HG03097 (cell line): ENCODE results near the gene SLC9A3.
"Not testable (repeated sequence)": the region's sequence is repeated elsewhere in the genome, so short reads cannot be mapped to it uniquely, and the experiment has no call there.

Experiments
- ATAC-seq: cut with Tn5 transposase; IDR thresholded peaks from one replicate; pipeline ENCODE4 v1.9.1; 2021; ENCODE audit not compliant: unreplicated experiment, low FRiP score

The SLC9A3 gene

DNA sequence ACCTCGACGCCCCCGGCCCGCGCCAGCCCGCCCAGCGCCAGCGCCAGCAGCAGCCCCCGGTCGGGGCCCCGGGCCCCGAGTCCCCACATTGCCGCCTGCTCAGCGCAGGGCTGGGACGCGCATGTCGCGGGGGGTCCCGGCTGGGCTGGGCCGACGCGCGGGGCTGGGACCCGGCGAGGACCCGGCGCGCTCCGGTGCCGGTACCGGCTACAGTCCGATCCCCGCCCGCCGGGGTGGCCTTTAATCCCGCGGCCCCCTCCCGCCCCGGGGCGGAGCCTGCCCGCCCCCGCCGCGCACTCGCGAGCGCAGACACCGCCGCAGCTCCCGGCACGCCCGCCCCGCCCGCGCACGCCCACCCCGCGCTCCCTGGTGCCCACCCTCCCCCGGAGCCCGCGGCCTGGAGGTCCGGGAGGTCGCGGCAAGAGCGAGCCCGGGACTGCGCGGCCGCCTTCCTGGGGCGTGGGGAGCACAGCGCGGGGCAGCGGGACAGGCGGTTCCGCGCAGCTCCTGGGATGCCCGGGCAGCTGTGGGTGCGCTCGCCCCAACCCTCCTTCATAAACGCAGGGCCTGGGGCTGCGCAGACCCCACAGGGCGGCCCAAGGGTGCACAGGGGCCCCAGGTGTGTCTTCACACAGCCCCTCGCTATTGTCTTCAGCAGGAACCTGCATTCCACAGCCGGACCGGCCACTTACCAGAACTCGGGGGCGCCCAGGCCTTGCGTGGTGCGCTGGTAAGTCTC lies at the start of gene SLC9A3:
Gene SLC9A3 (minus strand): TSS at position 216 of the 739 bp plus-strand sequence.
- ATAC-seq, result no peak

DNA sequence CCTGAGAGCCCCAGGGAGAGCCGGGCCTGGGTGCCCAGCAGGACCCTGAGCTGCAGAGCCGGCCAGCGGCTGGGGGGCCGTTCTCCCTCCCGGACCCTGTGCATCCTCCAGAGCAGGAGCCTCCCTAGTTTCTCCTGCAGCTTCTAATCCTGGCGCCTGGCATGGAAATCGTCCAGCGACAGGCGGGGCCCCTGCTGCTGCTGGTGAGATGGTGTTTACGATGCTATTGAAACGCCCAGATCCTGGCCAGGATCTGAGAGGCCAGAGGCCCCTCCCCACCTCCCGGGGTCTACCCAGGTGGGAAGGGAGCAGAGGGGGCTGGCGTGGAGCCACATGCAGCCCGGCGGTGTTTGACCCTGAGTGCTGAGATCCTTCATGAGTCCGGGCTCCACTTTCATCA lies 49.7 kb upstream of the SLC9A3 start:
- no peak for ATAC-seq

DNA sequence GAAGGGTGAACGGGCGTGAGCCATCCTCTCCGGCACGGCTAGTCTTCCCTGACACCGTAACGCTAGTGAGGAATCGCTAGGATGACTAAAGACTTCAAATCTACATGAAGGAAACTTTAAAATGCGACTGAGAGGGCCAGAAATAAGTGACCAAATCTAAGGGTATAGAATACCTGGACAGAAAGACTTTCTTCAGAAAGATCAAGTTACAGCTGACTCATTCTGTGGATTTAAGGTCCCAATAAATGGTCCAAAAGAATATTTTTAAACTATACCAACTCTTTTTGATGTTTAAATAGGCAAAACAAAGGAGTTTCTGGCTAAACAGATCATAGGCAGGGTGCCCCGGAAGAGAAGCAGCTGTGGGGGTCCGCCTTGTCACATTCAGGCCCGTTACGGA lies 49.0 kb upstream of the SLC9A3 start:
- ATAC-seq, result no peak

DNA sequence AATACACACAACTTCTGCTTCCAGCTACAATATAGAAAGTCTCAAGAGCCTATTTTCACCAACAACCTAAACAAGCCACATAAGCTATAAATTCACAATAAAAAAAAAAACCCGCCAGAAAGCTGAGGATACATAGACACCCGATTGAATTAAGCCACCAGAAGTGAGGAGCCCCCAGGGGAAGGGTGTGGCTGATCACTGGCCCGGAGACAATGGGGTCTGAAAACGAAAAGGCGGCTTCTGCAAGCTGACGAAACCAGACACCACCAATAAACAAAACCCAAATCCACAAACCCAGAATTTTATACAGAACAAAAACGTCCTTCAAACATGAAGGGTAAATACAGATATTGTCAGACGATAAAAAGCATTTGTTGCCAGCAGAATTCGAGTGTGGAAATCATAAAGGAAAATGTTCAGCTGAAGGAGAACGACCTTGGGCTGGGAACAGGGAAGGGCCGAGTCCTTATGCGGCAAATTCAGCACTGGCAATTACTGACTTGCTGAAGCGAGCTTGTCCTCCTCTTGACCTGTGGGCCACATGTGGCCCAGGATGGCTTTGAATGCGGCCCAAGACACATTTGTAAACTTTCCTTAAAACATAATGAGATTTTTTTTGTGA lies 48.3 kb upstream of the SLC9A3 start:
- ATAC-seq, result no peak

DNA sequence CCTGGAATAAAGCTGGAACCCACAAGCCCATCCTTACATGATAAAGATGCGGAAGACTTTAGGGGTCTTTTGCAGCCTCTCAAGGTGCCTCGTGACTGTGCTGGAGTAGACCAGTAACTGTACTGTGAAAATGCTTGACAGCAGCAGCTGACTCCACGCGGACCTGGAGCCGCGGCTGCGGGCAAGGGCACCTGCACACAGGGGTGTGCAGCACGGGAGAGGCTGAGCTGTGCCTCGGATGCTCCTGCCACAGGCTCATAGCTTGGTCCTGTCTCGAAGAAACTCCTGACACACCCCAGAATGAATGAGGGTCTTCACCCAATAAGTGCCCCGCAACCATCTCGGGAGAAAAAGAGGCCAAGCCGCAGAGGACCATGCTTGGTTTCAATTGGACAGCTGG lies 47.5 kb upstream of the SLC9A3 start:
- ATAC-seq, result no peak

DNA sequence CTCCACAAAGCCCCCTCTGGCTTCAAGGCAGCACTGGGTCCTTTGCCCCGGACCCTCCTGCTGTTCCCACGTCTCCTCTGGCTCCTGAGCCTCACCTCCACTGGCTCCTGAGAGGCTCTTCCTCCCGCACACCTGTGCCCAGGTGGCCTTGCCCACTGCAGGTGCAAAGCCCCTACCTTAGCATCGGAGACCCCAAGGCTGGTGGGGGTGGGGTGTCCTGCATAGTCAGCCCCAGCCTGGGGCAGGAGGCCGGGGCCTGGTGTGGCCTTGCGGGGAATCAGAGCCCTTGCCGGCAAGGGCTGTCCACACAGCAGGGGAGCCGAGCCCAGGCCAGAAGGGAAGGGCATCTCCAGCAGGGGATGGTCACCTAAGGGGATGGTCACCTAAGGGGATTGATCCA lies 46.6 kb upstream of the SLC9A3 start:
- no peak for ATAC-seq

DNA sequence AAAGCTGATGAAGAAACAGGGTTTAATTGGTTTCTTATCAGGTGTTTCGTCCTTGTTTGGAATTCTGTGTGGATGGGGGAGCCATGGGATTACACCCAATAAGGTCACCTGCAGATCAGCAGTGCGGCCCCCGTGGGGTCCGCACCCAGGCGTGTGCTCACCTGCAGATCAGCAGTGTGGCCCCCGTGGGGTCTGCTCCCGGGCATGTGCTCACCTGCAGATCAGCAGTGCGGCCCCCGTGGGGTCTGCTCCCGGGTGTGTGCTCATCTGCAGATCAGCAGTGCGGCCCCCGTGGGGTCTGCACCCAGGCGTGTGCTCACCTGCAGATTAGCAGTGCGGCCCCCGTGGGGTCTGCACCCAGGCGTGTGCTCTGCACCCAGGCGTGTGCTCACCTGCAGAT lies 46.2 kb upstream of the SLC9A3 start:
- ATAC-seq, result no peak

DNA sequence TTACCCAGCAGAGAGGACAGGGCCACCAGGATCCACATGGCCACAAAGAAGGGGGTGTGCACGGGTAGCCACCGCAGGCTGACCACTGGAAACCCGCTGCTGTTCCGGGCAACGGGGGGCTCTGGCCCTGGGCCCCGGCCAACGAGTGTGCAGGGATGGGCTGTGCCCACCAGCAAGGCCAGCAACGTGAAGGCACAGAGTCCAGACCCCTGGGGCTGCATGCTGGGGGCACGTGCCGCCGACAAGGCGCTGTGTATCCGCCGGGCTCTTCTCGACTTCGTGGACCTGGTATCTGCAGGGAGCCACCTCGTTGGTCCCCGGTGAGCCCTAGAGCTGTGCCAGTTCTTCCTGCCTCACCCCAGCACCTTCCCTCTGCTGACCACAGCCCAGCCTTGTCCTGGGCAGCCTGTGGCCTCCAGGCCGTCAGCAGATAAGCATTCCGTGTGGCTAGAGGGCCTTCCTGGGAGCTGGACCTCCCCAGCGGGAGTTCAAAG lies 45.7 kb upstream of the SLC9A3 start:
- no peak for ATAC-seq

DNA sequence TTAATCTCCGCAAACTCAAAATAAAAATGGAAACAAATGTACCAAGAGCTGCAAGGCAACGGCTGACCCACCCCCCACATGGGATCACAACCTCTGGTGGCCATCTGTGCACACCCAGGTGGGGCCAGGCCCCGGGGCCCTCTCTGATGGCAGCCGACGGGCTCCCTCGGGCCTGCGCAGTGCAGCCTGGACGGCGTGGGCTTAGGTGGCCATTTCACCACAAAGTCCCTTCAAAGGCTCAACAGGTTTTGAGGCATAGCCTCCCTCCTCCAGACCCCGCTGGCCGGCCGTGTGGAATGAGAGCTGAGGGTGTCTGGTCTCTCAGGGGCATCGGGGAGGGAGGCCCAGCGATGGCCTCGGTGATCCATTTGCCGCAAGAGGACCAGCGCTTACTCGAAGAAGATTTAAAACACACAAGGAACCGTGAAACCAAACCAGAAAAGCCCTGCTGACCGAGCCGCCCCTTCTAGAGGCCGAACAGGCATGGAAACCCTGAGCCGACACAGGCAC lies 45.2 kb upstream of the SLC9A3 start:
- no peak for ATAC-seq

DNA sequence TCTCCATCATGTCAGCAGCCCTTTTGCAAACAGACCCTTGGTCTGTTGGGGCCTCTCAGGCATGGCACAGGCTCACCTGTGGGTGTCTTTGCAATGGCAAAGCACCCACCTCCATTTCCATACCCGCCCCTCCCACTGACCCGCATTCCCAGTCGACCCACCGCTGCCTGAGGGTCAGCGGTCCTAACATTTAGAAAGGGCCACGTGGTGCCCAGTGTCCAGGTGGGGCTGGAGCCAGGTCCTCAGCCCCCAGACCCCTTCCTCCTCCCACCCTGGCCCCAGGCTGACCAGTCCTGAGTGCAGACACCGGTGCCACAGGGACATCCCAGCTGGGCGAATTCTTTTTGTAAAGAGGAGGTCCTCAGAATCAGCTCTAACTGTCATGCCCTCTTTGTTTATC lies 44.6 kb upstream of the SLC9A3 start:
- no peak for ATAC-seq

DNA sequence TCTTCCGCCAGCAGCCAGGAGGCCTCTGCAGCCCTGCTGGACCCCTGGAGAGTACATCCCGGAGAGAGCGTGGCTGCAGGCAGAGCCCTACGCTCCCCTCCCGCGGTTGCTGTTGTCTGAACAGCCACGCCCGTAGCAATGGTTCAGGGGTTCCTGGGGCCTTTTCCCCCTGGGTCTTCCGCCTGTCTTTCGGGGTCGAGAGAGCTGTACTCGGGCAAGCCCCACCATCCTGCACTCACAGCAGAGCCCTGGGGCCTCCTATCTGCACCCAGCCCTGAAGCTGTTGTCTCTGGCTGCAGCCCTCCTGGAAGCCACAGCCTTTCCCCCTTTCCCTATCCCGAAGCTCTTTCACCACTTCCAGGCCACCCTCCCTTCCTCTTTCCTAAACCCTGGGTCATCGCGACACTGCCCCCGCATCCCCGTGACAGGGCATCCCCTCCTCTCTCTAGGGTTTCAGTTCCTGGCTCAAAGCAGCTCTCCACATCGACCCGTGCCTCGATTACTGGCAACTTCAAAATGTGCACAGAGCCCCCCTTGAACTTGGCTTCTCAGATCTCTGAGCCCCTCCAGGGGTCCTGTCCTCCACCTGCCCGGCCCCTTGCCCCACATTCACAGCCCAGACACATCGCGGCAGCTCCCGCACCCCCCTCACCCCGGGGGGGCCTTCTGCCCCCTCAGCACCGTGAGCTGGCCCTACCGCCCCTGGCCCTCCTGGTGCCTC lies 44.0 kb upstream of the SLC9A3 start:
- ATAC-seq, result no peak

DNA sequence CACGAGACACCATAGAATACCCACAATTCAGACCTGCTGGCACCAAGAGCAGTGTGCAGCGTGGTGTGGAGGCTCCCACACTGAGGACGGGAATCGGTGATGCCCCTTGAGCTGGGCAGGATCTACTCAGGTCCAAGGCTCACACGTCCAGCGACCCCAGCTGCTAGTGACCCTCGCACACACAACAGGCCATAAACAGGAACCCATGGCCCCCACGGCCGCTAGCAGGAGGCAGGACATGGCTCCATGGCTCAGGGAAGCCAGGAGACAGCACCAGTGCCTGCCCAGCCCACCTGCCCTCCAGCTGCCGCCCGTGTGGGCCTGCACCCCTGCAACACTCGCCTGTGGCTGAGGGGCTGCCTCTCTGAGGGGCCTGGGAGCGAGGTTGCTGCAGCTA lies 43.4 kb upstream of the SLC9A3 start:
- no peak for ATAC-seq

DNA sequence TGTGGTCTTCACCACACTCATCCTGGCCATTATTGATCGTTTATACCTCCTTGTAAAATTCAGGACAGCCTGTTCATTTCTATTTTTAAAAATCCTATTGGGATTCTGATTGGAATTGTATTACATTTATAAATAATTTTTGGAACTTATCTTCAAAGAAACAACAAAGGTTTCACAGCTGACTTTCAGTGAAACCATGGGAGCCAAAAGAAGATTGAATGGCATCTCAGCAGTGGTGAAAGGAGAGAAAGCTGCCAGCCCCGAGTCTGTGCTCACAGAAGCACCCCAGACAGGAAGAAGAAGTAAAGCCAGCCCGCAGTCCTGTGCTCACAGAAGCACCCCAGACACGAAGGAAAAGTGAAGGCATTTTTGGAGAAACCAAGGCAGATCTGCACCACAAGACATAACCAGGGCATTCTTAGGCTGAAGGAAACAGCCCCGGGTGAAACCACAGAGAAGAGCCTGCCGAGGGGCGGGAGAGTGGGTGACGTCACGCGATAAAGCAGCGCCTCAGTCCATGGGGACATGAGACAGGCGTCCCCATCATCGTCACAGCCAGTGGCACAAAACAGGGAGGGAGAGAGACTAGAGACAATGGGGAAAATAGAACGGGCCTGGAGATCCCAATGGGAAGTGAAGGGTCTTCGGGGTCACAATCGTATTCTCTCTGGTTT lies 42.5 kb upstream of the SLC9A3 start:
- ATAC-seq, result no peak

DNA sequence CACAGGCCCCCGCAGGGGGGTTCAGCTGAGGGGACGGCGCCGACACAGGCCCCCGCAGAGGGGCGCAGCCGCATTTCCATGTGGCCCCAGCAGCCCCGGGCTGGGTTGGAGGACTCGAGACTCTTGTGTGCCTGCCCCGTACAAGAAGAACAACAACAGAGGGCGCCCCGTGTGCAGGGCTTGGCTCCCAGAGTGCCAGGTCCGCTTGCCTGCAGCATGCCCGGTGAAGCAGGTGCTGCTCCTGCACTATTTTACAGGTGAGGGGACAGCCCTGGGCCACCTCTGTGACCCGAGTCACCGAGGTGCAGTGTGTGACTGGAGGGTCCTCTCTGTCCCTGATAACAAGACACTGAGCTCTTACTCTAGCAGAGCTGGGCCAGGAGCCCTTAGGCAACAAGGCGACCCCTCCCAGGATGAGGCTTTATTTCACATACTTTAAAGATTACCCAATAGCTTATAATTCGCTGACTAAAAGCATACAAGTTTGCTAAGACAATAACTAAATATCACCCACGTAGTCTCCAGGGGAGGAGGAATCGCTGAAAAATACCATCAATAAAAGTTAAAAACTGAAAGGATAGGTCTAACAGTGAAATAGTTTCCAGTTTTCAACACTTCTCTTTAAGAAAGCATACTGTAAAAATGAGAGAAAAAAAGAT lies 41.7 kb upstream of the SLC9A3 start:
- no peak for ATAC-seq

DNA sequence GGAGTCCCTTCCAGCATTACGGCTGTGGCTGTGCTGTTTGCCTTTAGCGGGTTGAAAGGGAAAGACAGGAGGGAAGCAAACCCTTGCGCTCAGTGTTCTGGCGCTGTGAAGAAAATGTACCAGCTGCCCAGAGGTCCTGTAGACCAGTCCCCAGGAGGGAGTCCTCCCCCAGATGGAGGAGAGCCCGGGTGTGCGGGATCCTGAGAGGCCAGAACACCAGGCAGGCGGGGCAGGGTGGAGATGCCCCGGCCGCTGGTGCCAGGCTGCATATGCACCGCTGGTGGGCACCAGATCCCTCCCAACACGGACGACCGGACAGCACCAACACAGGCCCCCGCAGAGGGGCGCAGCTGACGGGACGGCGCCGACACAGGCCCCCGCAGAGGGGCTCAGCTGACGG lies 37.2 kb upstream of the SLC9A3 start:
- no peak for ATAC-seq

DNA sequence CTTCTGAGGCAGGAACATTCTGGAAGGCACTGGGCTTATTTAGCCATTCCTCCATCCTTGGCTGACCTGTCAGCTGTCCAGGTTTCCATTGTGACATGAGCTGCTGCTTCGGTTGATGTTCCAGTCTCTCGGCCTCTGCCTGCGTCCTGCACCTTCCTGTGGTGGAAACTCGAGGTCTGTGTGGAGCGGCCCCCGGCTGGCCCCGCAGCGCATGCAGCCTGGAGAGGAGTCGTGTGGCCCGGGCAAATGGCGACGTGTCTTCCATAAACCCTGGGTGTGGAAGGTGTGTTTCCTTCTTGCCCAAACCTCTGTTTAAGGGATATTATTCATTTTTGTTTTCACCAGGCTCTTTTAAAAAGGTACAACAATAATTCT lies 36.5 kb upstream of the SLC9A3 start:
- no peak for ATAC-seq

DNA sequence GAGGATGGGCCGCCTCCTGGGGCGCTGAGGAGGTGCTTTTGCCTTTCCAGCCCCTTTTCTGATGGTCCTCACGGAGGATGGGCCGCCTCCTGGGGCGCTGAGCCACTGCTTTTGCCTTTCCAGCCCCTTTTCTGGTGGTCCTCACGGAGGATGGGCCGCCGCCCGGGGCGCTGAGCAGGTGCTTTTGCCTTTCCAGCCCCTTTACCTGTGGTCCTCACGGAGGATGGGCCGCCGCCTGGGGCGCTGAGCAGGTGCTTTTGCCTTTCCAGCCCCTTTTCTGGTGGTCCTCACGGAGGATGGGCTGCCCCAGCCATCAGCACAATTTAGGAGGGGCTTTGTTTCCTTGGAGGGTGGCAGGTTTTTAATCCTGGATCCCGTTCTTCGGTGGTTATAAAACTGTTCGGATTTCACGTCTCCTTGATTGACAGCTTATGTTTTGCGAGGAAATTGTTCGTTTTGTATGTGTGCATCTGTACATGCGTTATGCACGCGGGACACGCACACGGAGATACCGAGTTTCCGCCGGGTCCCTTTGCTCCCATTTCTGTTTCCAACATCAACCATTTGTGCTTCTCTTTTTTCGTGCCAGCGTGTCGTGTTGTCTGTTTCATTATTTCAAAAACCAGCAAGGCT lies 34.7 kb upstream of the SLC9A3 start:
- ATAC-seq, result no peak

DNA sequence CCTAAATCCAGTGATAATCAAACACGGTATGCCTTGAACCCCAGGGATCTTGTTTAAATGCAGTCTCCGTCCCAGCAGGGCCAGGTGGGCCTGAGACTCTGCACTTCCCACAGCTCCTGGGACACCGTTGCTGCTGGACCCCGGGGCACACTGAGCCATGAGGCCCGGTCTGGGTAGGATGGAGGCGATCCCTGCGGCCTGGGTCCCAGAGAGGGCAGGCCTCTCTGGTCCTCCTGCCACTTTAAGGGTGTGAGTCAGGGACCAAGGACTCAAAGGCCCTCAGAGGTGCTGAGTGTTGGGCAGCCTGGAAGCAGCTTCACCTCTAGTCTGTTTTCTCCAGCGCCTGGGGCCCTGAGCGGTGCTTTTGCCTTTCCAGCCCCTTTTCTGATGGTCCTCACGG lies 34.1 kb upstream of the SLC9A3 start:
- no peak for ATAC-seq

DNA sequence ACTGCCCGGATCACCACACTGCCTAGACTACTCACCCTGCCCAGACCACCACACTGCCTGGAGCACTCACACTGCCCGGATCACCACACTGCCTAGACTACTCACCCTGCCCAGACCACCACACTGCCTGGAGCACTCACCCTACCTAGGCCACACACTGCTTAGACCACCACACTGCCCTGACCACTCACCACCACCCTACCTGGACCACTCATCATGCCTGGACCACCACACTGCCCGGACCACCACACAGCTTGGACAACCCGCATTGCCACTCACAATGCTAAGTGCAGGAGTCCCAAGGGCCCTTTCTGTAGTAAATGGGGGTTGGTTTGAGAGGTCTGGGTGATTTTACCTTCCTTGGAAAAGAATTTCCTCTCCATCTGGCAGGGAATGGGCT lies 33.7 kb upstream of the SLC9A3 start:
- ATAC-seq, result not testable (repeated sequence)

DNA sequence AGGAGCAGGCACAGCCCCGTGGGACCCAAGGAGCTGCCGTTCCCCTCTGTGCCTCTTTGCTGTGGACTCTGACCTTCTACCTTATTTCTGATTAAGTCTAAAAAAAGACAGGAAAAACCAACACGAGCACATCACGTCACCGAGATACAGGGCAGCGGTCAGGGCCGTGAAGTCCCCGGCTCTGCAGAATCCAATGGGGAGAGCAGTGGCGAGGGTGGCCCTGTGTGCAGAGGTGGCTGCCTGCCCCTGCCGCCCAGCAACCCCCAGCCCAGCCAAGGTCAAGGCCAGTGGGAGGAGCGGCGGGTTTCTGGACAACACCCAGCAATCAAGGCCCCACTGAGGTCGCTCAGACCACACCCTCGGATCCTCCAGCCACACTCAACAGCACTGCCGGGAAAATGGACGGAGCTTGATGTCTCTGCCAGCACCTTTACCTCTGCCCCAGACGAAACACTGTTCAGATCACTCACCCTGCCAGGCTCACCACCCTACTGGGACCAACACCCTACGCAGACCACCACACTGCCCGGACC lies 32.7 kb upstream of the SLC9A3 start:
- no peak for ATAC-seq
